Brain microvascular endothelial cell (primary cell): Measurements from ENCODE around the gene ISY1.
A peak's percentile ranks its signal among the peaks of the same experiment; 100 is the strongest.
"Not testable (repeated sequence)": the region's sequence is repeated elsewhere in the genome, so short reads cannot be mapped to it uniquely, and the experiment has no call there.

Experiments used
- DNase-seq: peaks from one replicate; pipeline ENCODE4 v3.0.0-alpha.2; 2020
- H3K27ac ChIP-seq: fragments of 250-450 bp; sonication (Bioruptor Pico); 2 replicates; pipeline ENCODE4 v1.5.1; 2020; ENCODE audit warnings: mild to moderate bottlenecking, moderate library complexity
- H3K27me3 ChIP-seq: fragments of 250-450 bp; sonication (Bioruptor Pico); replicated peaks from 2 replicates; pipeline ENCODE4 v1.5.1; 2020; ENCODE audit warnings: mild to moderate bottlenecking
- H3K36me3 ChIP-seq: fragments of 250-450 bp; sonication (Bioruptor Pico); replicated peaks from 2 replicates; pipeline ENCODE4 v1.5.1; 2020; ENCODE audit warnings: mild to moderate bottlenecking
- H3K4me3 ChIP-seq: 2 replicates; pipeline ENCODE4 v1.5.1; 2011; ENCODE audit warnings: low read depth, mild to moderate bottlenecking, control low read depth, low read length, moderate library complexity
- in situ Hi-C: cut with HindIII; loops from 2 replicates; pipeline ENCODE4 v1.10.0; 2017; ENCODE audit warnings: low sequenced_read_pairs, low pct_ligation_motif_present
- TF ChIP-seq, protein P1 (sequence below): IDR thresholded peaks from 2 replicates; pipeline ENCODE4 v1.5.1; 2011; ENCODE audit warnings: low read depth, mild to moderate bottlenecking, moderate library complexity, low read length, control low read depth, inconsistent platforms; ENCODE audit errors: missing control alignments

Gene ISY1

DNA sequence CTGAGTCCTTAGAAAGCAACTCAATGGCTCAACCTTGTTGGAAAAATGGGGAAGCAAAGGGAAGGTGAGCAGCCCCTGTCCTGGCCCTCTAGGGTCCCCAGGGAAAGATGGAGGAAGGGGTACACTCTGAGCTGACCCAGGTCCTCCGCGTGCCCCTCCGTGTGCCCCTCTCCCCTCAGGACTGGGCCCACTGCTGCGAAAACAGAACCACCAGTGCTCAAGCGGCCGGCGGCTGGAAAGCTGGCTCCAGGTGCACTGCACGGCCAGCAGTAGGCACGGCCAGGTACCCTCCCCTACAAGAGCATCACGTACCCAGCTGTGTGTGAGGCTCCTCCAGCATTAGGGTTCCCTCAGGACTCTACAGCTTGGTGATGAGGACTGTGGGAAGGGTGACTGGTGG, 65.6 kb downstream of the ISY1 start:
- in situ Hi-C loops = no loop called here

DNA sequence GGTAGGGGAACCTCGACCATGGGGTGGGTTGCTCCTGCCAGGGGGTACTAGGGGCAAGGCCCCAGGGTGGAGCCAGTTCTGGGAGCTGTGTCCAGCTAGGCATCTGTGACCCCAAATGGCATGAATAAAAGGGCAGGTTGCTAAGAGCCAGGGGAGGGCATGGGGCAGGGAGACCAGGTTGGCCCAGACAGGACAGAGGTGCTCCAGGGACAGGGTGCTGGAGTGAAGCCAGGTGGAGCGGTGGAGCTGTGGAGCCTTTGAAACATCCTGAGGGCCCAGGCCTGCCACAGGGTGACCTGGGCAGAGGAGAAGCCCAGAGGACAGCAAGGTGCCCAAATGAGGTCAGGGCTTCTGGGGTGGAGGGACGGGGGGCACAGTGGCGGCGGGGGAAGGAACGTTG, 72.6 kb downstream of the ISY1 start:
- H3K4me3 ChIP-seq, H3K27ac ChIP-seq, DNase-seq, in situ Hi-C loops, H3K27me3 ChIP-seq: not testable (repeated sequence)
- H3K36me3 ChIP-seq = peaks cover 11% of the 10 kb centered on the region

More for the DNA sequence above, 65.6 kb downstream of the ISY1 start:
- H3K4me3 ChIP-seq = no peak overlapping the region
- TF ChIP-seq, protein P1, sequence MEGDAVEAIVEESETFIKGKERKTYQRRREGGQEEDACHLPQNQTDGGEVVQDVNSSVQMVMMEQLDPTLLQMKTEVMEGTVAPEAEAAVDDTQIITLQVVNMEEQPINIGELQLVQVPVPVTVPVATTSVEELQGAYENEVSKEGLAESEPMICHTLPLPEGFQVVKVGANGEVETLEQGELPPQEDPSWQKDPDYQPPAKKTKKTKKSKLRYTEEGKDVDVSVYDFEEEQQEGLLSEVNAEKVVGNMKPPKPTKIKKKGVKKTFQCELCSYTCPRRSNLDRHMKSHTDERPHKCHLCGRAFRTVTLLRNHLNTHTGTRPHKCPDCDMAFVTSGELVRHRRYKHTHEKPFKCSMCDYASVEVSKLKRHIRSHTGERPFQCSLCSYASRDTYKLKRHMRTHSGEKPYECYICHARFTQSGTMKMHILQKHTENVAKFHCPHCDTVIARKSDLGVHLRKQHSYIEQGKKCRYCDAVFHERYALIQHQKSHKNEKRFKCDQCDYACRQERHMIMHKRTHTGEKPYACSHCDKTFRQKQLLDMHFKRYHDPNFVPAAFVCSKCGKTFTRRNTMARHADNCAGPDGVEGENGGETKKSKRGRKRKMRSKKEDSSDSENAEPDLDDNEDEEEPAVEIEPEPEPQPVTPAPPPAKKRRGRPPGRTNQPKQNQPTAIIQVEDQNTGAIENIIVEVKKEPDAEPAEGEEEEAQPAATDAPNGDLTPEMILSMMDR = no peak
- H3K27ac ChIP-seq = no peak overlapping the region
- DNase-seq = no peak
- peaks cover 22% of the 10 kb centered on the region for H3K36me3 ChIP-seq
- H3K27me3 ChIP-seq = no peaks in the 10 kb centered on the region

DNA sequence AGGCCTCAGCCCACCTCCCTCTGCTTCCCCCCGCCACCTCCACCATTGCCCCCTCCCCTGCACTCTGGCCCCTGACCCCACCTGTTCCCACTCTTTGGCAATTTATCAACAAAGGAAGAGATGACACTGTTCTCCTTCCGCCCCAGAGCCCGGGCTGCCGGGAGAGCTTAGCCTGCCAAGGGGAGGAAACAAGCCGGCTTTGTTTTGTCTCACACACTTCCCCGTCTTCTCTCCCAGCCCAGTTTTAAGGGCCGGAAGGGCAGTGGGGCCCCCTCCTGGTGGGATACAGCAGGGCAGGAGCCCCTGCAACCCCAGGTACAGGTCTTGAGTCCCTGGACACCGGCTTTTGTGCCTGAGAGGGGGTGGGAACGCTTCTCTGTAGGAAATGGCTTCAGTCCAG, 73.0 kb downstream of the ISY1 start:
- in situ Hi-C loops, H3K27ac ChIP-seq: not testable (repeated sequence)

DNA sequence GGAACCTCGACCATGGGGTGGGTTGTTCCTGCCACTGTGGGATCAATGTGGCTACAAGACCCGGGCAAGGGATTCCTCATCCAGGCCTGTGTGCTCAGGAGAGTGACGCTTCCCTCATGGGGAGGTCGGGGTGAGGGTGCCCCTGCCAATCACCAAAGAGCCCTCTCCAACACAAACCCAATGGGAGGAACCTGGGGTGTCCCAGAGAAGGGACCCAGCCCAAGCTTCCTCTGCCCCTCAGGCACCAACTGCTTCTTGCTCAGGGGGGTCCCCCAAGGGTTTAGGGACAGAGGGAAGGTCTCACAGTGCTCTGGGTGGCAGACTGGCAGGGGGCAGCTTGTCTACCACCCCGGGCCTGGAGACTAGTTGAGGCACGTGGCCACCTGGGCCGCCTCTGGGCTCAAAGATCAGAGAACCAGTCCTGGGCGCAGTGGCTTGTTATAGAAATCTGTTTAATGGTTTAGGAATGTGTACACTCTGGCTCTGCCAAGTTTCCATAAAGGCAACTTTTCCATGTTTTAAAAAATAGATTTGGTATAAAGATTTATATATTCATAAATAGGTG, 73.6 kb downstream of the ISY1 start:
- TF ChIP-seq, protein P1 = no peak
- no peak overlapping the region for H3K27ac ChIP-seq
- H3K36me3 ChIP-seq = peaks cover 6% of the 10 kb centered on the region
- H3K4me3 ChIP-seq = no peak overlapping the region
- no peaks in the 10 kb centered on the region for H3K27me3 ChIP-seq
- DNase-seq = peak; percentile 12
- in situ Hi-C loops = no loop called here

More for the DNA sequence above, 73.0 kb downstream of the ISY1 start:
- not testable (repeated sequence) for H3K36me3 ChIP-seq, H3K4me3 ChIP-seq, H3K27me3 ChIP-seq
- DNase-seq = peak; percentile 9

DNA sequence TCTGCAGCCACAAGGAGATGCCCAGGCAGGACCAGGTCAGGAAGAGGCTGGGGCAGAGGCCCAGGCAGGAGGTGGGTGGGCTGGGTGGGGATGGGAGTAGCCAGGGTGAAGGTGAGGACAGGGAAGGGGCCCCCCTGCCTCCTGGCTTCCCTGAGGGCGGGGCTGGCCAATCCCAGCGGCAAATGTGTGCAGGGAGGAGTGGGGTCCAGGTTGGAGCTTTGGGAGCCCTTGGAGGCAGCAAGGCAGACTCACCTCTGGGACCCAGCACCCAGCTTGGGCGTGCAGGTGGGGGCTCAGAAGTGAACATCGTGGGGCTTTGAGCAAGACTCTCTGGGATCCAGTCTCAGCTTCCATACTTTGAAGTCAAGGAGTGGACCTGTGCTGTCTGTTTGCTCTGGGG, 75.0 kb downstream of the ISY1 start:
- in situ Hi-C loops = no loop called here
- no peaks in the 10 kb centered on the region for H3K27me3 ChIP-seq
- TF ChIP-seq, protein P1 = no peak
- no peak for DNase-seq
- no peak overlapping the region for H3K4me3 ChIP-seq
- no peaks in the 10 kb centered on the region for H3K36me3 ChIP-seq
- no peak overlapping the region for H3K27ac ChIP-seq

DNA sequence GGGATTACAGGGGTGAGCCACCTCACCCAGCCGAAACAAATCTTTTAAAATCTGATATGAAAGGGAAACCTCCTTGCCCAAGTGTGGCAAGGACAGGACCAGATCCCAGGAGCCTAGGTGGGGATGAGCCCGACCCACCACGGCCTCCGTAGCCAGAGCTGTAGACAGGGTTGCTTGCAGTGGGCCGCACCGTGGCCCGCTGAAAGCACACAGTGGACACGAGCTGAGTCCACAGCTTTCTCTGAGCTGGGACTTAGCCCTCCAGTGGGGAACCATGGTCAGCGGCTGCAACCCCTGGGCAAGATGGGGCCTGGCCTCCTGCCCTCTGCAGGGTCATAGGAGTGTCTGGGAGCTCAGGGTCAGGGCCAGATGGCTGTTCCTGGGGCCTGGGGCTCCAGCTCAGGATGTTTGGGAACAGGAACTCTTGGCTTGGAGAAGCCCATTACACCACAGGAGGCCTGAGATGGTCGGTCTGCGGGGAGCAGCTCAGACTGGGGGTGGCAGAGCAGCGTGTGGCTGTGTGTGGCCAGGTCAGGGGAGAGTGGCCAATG, 75.6 kb downstream of the ISY1 start:
- no peak for DNase-seq
- Histone ChIP-seq H3K27me3 (no peaks in the 10 kb centered on the region), H3K4me3 (no peak overlapping the region), H3K36me3 (no peaks in the 10 kb centered on the region), H3K27ac (no peak overlapping the region)
- in situ Hi-C loops = no loop called here
- TF ChIP-seq, protein P1 = no peak

DNA sequence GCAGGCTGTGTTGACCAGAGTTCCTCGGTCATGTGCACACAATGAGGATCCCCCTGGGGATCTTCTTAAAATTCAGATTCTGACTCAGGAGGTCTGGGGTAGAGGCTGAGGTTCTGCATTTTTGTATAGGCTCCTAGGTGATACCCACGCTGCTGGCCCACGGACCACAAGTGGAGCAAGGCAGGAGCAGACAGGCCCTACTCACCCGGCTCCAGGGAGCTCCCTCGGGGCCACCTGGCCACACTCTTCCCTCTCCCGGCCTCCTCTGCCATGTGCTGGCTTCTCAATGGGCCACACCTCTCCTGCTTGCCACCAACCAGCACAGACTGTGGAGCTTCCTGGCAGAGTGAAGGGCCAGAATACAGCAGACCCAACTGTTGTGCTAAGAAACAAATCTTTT, 76.4 kb downstream of the ISY1 start:
- Histone ChIP-seq H3K36me3 (no peaks in the 10 kb centered on the region), H3K27me3 (no peaks in the 10 kb centered on the region), H3K4me3 (no peak overlapping the region), H3K27ac (no peak overlapping the region)
- TF ChIP-seq, protein P1 = no peak
- in situ Hi-C loops = no loop called here
- DNase-seq = no peak
